ENCODE measurements around the gene ARHGAP24.

GRCh38 chr4:85544751-85545150, 69.8 kb downstream of the ARHGAP24 start:
- TF ChIP-seq POLR2A (IDR thresholded peaks at IDR 0.05) (no peak), CTCF (IDR thresholded peaks at IDR 0.05) (no peak)
